ENCODE results near the gene PRR30. TPM values are rescaled to one million over a fixed set of nuclear protein-coding genes. Genes with fewer than 3 reads are reported as not detected.

The PRR30 gene
- total RNA-seq, 2 donors from 2014 or later: not detected

GRCh38 chr2:27159271-27159670 is 20.1 kb upstream of the PRR30 start:
- Histone ChIP-seq H3K4me1 (no peaks in the 10 kb centered on the region), H3K9me3 (no peaks in the 10 kb centered on the region), H3K36me3 (no peaks in the 10 kb centered on the region), H3K27me3 (no peaks in the 10 kb centered on the region), H3K4me3 (no peak overlapping the region), H3K27ac (no peak overlapping the region)
- TF ChIP-seq CTCF (IDR thresholded peaks at IDR 0.05): no peak
- no peak for DNase-seq (ENCODE audit: low spot score)

- no peaks in the 10 kb centered on the region for H3K27me3 ChIP-seq
- H3K27ac ChIP-seq: no peak overlapping the region
- TF ChIP-seq CTCF (IDR thresholded peaks at IDR 0.05): no peak
- H3K4me1 ChIP-seq: no peaks in the 10 kb centered on the region
- H3K36me3 ChIP-seq: no peaks in the 10 kb centered on the region
- H3K9me3 ChIP-seq: no peaks in the 10 kb centered on the region
- DNase-seq (ENCODE audit: low spot score): no peak
- H3K4me3 ChIP-seq: no peak overlapping the region
Observed at GRCh38 chr2:27158468-27158867, 19.3 kb upstream of the PRR30 start.

- no peaks in the 10 kb centered on the region for H3K4me1 ChIP-seq
- no peak overlapping the region for H3K4me3 ChIP-seq
- no peak overlapping the region for H3K27ac ChIP-seq
- H3K9me3 ChIP-seq: no peaks in the 10 kb centered on the region
- DNase-seq (ENCODE audit: low spot score): no peak
- no peaks in the 10 kb centered on the region for H3K27me3 ChIP-seq
- no peak for TF ChIP-seq CTCF (IDR thresholded peaks at IDR 0.05)
- H3K36me3 ChIP-seq: no peaks in the 10 kb centered on the region
Observed at GRCh38 chr2:27155069-27155520, 15.9 kb upstream of the PRR30 start.

GRCh38 chr2:27154488-27154887 is 15.3 kb upstream of the PRR30 start:
- H3K9me3 ChIP-seq: no peaks in the 10 kb centered on the region
- H3K27ac ChIP-seq: no peak overlapping the region
- no peak overlapping the region for H3K4me3 ChIP-seq
- no peaks in the 10 kb centered on the region for H3K4me1 ChIP-seq
- no peak for TF ChIP-seq CTCF (IDR thresholded peaks at IDR 0.05)
- no peaks in the 10 kb centered on the region for H3K27me3 ChIP-seq
- H3K36me3 ChIP-seq: no peaks in the 10 kb centered on the region
- DNase-seq (ENCODE audit: low spot score): no peak

GRCh38 chr2:27152796-27153464 is 13.7 kb upstream of the PRR30 start:
- Histone ChIP-seq H3K4me1 (peaks cover 0 to 4% of the 10 kb centered on the region in 2 donors), H3K27ac (no peak overlapping the region)

More at GRCh38 chr2:27152796-27153464, 13.7 kb upstream of the PRR30 start:
- no peaks in the 10 kb centered on the region for H3K27me3 ChIP-seq
- no peak for TF ChIP-seq CTCF (IDR thresholded peaks at IDR 0.05)
- DNase-seq (ENCODE audit: low spot score): no peak
- no peaks in the 10 kb centered on the region for H3K9me3 ChIP-seq
- H3K4me3 ChIP-seq: no peak overlapping the region
- no peaks in the 10 kb centered on the region for H3K36me3 ChIP-seq
